Fibroblast of lung (primary cell): ENCODE results near the gene EYA3.

Experiments used
- CTCF ChIP-seq, 2 donors: IDR thresholded peaks in 1 of 2; conservative IDR thresholded peaks in 1 of 2; 1 replicate in 1 of 2; 2 replicates in 1 of 2; pipeline ENCODE4 v1.5.1; 2011 to 2012; ENCODE audit warnings: low read length in 2 of 2, control low read depth in 1 of 2, inconsistent platforms in 1 of 2, low read depth in 1 of 2, mild to moderate bottlenecking in 1 of 2
- EZH2 ChIP-seq: IDR thresholded peaks from 2 replicates; pipeline ENCODE4 v1.5.1; 2012; ENCODE audit warnings: low read length, control low read depth, mild to moderate bottlenecking; ENCODE audit errors: missing control alignments

- TF ChIP-seq CTCF (conservative IDR thresholded peaks at IDR 0.05 in 1 of 2, IDR thresholded peaks at IDR 0.05 in 1 of 2; ENCODE audit: low read depth in 1 of 2, low read length in 2 of 2) (no peak), EZH2 (no peak)
Observed at GRCh38 chr1:28078680-28079626, 9.5 kb downstream of the EYA3 start.
